ENCODE data around the gene SMIM43. TPM values are rescaled to one million over a fixed set of nuclear protein-coding genes. Genes with fewer than 3 reads are reported as not detected.

SMIM43 gene
- polyA plus RNA-seq, 1 experiment, result 7.4 TPM

DNA sequence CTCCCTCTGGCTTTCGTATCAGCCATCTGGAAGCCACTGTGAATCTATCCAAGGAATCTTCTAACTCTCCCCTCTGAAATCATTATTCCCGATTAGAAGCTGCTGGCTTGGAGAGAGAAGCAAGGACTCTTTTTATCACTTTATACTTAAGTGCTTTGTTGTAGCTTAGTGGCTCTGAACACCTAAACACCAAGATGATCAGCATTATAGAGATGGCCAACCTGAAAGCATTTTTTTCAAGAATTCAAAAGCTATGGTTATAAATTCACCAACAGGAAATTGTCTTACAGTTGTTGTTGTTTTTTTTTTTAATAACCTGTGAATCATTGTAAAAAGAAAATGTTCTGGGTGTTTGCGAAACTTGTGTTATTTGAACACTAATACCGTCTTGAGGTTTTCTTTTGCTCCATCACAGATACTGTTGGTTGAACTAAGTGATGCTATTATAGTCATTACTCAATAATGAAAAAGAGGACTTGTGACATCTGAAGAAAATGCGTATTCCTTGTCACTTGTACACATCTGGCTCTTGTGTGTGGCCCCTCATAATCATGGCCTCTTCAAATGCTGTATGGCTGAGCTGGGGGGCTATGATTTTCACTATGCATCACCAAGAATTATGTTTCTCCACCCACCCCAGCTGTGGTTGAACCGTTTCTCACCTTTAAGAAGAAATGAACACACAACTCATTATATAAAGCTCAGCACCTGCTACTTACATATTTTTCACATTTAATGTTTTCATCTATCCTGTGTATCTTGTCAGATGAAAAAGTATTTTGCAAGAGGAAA, 11.8 kb upstream of the SMIM43 start:
- Histone ChIP-seq H3K27me3 (ENCODE audit: control insufficient read depth, insufficient read depth, low read length) (no peaks in the 10 kb centered on the region), H3K4me3 (ENCODE audit: low read depth, low read length) (no peak overlapping the region), H3K9me3 (ENCODE audit: control insufficient read depth, insufficient read depth, low read length) (no peaks in the 10 kb centered on the region), H3K27ac (ENCODE audit: low read depth, low read length) (no peak overlapping the region)
- POLR2A ChIA-PET, result interaction anchor here (2.8 kb wide), 1 partner anchor 14 kb away, joined by 18 read pairs; no protein-coding TSS in a partner anchor
- CTCF ChIA-PET, result interaction anchor here (0.7 to 1.4 kb wide), 3 partner anchors 14 to 1257 kb away, joined by 3 to 4 read pairs (median 3); no protein-coding TSS in a partner anchor
- DNase-seq (ENCODE audit: low read depth, low spot score), result no peak
- TF ChIP-seq, protein P1, sequence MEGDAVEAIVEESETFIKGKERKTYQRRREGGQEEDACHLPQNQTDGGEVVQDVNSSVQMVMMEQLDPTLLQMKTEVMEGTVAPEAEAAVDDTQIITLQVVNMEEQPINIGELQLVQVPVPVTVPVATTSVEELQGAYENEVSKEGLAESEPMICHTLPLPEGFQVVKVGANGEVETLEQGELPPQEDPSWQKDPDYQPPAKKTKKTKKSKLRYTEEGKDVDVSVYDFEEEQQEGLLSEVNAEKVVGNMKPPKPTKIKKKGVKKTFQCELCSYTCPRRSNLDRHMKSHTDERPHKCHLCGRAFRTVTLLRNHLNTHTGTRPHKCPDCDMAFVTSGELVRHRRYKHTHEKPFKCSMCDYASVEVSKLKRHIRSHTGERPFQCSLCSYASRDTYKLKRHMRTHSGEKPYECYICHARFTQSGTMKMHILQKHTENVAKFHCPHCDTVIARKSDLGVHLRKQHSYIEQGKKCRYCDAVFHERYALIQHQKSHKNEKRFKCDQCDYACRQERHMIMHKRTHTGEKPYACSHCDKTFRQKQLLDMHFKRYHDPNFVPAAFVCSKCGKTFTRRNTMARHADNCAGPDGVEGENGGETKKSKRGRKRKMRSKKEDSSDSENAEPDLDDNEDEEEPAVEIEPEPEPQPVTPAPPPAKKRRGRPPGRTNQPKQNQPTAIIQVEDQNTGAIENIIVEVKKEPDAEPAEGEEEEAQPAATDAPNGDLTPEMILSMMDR (IDR thresholded peaks at IDR 0.05; ENCODE audit: low read depth, low read length), result no peak

DNA sequence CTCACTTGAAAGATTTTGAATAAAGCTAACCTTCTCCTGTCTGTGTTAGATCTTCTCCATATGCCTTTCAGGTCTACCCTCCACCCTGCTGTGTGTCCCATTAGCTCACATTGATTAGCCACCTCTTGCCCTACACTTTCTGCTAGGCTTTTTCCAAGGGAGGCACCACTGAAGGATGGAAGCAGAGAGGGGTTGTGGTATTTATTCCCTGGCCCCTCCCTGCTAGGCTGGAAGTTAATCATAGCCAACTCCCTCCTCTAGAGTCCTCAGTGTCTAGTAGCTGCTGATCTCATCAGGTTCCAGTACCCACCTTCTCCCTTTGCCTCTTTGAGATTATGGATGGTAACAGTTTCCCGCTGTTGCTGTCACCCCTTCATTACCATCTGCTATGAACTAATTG, 8.9 kb upstream of the SMIM43 start:
- DNase-seq (ENCODE audit: low read depth, low spot score), result no peak
- Histone ChIP-seq H3K27me3 (ENCODE audit: control insufficient read depth, insufficient read depth, low read length) (no peaks in the 10 kb centered on the region), H3K4me3 (ENCODE audit: low read depth, low read length) (no peak overlapping the region), H3K27ac (ENCODE audit: low read depth, low read length) (no peak overlapping the region), H3K9me3 (ENCODE audit: control insufficient read depth, insufficient read depth, low read length) (no peaks in the 10 kb centered on the region)
- TF ChIP-seq, protein P1 (IDR thresholded peaks at IDR 0.05; ENCODE audit: low read depth, low read length), result no peak
- ChIA-PET CTCF (no interaction called here), POLR2A (no interaction called here)

DNA sequence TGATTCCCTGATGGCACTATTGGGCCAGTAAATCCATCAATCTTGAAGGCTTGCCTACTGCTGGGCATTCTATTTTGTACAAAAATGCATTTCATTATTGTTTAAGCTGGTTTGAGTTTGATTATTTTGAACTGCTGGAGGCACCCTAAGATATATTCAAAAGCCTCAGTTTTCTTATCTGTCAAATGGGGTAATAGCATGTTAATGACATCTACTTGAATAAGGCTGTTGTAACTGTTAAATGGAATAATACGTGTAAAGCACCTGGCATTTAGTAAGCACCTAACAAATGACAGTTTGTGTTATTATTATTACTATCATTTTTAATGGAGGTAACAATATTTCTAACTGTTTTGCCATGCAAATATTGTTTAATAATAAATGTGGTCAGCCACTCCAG, 6.9 kb upstream of the SMIM43 start:
- no peaks in the 10 kb centered on the region for H3K27me3 ChIP-seq (ENCODE audit: control insufficient read depth, insufficient read depth, low read length)
- CTCF ChIA-PET, result no interaction called here
- POLR2A ChIA-PET, result no interaction called here
- TF ChIP-seq, protein P1 (IDR thresholded peaks at IDR 0.05; ENCODE audit: low read depth, low read length), result no peak
- no peak for DNase-seq (ENCODE audit: low read depth, low spot score)
- no peak overlapping the region for H3K4me3 ChIP-seq (ENCODE audit: low read depth, low read length)
- no peaks in the 10 kb centered on the region for H3K9me3 ChIP-seq (ENCODE audit: control insufficient read depth, insufficient read depth, low read length)
- no peak overlapping the region for H3K27ac ChIP-seq (ENCODE audit: low read depth, low read length)

DNA sequence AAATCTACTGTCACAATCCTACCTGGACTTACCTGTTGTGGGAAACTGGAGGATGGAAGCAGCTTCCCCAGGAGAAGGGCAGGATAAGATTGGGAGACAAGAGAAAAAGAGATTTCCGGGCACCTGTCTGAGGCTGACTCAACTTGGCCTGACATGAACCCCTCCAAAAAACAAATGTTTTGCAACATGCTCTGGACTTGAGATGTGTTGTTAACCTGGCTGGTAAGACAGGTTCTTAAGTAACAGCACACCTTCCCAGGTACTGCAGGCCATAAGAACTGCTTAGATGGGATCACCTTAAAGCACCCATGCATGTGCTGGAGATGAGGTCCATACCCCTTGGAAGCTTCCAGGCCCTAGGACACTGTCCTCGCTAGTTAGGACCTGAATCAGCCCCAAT, 4.4 kb upstream of the SMIM43 start:
- TF ChIP-seq, protein P1 (IDR thresholded peaks at IDR 0.05; ENCODE audit: low read depth, low read length), result no peak

DNA sequence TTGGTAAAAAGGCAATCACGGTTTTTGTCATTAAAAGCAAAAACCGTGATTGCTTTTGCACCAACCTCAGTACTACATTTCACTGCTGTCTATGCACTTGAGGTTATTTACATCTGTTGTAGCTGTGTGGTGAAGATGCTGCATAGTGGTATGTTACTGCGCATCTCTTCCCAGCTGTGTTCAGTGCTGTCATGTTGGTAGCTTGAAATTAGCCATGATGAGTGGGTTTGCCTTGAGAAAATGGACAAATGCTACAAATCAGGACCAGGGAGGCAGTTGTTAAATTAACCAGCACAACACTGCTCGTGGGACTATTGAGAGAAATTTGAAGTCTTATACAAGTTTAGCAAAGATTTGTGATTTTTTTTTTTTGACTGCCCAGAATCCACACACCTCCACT, 2.2 kb upstream of the SMIM43 start:
- no peak for DNase-seq (ENCODE audit: low read depth, low spot score)
- TF ChIP-seq, protein P1 (IDR thresholded peaks at IDR 0.05; ENCODE audit: low read depth, low read length), result no peak
- no peaks in the 10 kb centered on the region for H3K27me3 ChIP-seq (ENCODE audit: control insufficient read depth, insufficient read depth, low read length)
- H3K9me3 ChIP-seq (ENCODE audit: control insufficient read depth, insufficient read depth, low read length), result no peaks in the 10 kb centered on the region; the same call in 1 of the 2 replicates
- H3K4me3 ChIP-seq (ENCODE audit: low read depth, low read length), result no peak overlapping the region
- H3K27ac ChIP-seq (ENCODE audit: low read depth, low read length), result no peak overlapping the region
- ChIA-PET POLR2A (no interaction called here), CTCF (interaction anchor here (1.0 kb wide), 1 partner anchor 31 kb away, joined by 3 read pairs; no protein-coding TSS in a partner anchor)

More for the DNA sequence above, 4.4 kb upstream of the SMIM43 start:
- Histone ChIP-seq H3K4me3 (ENCODE audit: low read depth, low read length) (no peak overlapping the region), H3K27ac (ENCODE audit: low read depth, low read length) (no peak overlapping the region), H3K27me3 (ENCODE audit: control insufficient read depth, insufficient read depth, low read length) (no peaks in the 10 kb centered on the region), H3K9me3 (ENCODE audit: control insufficient read depth, insufficient read depth, low read length) (no peaks in the 10 kb centered on the region; the same call in 1 of the 2 replicates)
- ChIA-PET CTCF (no interaction called here), POLR2A (no interaction called here)
- no peak for DNase-seq (ENCODE audit: low read depth, low spot score)
